Astrocyte (in vitro differentiated cells and primary cell): ENCODE results near the gene YBX2.

Experiments used
- CTCF ChIP-seq: IDR thresholded peaks from 2 replicates; pipeline ENCODE4 v1.5.1; 2011; ENCODE audit warnings: low read depth, mild to moderate bottlenecking, inconsistent platforms, low read length, moderate library complexity; ENCODE audit not compliant: insufficient read depth
- EZH2 ChIP-seq: IDR thresholded peaks from 2 replicates; pipeline ENCODE4 v1.6.1; 2012; ENCODE audit warnings: mild to moderate bottlenecking, low read length, inconsistent platforms; ENCODE audit not compliant: insufficient read depth

GRCh38 chr17:7242717-7243452 is 51.6 kb downstream of the YBX2 start:
- TF ChIP-seq CTCF, result no peak
- no peak for TF ChIP-seq EZH2
